GM12873 (cell line): Measurements from ENCODE around the gene PLEKHM1.
"Not testable (repeated sequence)": the region's sequence is repeated elsewhere in the genome, so short reads cannot be mapped to it uniquely, and the experiment has no call there.

ENCODE experiments used
- TF ChIP-seq, protein P1 (sequence below): IDR thresholded peaks from 2 replicates; pipeline ENCODE4 v1.5.1; 2012; ENCODE audit warnings: low read depth, mild to moderate bottlenecking, moderate library complexity, low read length, control low read depth; ENCODE audit not compliant: insufficient read depth; ENCODE audit errors: missing control alignments

PLEKHM1 gene

DNA sequence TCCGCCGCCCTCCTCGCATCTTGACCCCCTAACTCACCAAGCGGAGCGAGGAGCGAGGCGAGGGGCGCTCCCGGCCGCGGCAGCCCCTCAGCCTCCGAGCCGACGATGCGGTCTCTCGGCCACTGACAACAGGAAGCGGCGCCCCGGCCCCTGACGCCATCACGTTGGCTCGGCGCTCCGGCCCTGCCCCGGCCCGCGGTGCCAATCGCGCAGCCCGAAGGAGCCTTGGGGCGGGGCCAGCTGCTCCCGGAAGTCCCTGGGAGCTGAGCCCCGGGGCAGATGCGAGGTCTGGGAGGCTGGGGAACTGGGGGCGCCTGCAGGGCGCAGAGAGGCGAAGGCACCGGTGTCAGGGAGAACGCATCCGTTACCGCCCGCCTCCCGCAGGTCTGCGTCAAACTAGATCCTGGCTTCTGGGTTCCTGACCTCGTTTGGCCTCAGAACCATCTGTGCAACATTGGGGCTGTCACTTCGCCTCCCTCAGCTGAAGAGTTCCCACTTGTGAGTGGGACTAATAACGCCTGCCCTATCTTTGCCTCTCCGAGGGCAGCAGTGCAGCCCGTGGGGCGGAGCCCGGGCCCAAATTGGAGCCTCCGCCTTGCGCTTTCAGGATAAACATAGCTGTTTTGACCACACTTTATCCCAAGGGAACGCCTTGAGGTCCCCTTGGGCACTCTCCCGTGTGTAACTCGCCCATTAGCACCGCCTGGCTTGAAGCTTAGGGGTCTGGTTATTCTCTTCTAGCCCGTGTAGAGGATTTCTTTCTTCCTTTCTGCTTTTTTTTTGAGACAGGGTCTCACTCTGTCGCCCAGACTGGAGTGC is at the start of gene PLEKHM1:
Gene PLEKHM1, minus strand, starts transcription at position 107 of the 819 bp plus-strand sequence. CDS start 8,237 bp downstream, outside the sequence.
- TF ChIP-seq, protein P1, sequence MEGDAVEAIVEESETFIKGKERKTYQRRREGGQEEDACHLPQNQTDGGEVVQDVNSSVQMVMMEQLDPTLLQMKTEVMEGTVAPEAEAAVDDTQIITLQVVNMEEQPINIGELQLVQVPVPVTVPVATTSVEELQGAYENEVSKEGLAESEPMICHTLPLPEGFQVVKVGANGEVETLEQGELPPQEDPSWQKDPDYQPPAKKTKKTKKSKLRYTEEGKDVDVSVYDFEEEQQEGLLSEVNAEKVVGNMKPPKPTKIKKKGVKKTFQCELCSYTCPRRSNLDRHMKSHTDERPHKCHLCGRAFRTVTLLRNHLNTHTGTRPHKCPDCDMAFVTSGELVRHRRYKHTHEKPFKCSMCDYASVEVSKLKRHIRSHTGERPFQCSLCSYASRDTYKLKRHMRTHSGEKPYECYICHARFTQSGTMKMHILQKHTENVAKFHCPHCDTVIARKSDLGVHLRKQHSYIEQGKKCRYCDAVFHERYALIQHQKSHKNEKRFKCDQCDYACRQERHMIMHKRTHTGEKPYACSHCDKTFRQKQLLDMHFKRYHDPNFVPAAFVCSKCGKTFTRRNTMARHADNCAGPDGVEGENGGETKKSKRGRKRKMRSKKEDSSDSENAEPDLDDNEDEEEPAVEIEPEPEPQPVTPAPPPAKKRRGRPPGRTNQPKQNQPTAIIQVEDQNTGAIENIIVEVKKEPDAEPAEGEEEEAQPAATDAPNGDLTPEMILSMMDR, result not testable (repeated sequence)

DNA sequence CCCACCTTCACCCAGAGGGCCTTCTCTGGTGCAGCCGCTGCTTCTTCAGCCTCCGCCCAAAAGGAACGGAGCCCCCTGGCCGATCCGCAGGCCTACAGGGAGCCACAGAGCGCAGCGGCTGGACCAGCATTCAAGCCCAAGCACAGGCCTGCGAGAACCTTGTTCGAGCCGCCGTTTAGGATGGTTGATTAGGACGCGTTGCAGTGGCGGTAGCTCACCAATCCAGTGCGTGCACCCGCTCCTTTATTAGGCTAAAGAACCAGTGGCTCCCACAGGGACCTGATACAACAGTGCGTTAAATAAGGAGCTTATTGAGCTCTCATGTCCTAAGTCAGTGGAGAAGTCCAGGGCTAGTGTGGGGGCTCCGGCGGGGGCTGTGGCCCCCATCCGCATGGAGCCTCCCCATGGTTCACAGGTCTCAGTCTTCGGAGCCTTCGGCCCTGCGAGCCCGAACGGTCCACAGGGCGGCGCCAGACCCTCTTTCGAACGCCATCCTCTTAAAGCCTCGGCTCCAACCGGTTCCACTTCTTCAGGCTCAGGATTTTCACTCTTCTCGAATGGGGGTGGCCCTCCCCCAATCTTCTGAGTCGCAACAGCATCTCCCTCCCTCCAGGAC is 10.7 kb upstream of the PLEKHM1 start:
- TF ChIP-seq, protein P1, result peak; percentile 39

DNA sequence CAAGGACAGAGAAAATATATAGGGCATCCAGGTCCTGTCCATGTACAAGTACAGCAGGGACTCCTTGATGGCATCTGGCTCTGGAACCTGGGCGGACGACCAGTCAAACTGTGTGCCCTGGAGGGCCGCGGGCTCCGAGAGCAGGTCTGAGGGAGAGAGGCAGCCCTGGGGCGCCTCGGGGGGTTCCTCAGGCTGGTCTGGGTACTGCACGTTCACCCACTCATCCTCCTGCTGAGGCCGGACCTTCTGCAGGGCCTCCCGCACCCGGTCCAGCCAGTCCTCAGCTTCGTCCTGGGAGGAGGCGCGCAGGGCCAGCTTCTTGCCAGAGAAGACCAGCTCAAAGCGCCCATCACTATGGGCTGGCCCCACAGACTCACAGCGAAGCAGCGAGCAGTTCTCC is 36.8 kb downstream of the PLEKHM1 start:
- TF ChIP-seq, protein P1, result peak; percentile 17

DNA sequence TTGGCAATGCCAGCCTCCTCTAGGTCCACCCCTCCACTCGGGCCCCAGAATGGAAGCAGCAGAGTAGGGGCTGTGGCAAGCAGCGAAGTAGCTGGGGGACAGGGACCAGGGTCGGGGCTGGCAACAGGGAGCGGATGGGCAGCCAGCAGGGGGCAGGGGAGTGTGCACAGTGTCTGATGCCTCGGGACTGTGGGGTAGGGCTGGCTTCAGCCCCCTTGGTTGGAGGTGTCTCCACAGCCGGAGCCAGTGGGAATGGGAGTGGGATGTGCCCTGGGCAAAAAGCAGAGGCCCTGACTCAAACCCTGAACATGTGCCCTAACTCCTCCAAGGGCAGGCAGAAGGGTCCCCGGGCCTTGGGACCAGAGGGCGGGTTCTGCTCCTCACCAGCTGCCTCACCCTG is 39.4 kb downstream of the PLEKHM1 start:
- TF ChIP-seq, protein P1, result peak; percentile 41

DNA sequence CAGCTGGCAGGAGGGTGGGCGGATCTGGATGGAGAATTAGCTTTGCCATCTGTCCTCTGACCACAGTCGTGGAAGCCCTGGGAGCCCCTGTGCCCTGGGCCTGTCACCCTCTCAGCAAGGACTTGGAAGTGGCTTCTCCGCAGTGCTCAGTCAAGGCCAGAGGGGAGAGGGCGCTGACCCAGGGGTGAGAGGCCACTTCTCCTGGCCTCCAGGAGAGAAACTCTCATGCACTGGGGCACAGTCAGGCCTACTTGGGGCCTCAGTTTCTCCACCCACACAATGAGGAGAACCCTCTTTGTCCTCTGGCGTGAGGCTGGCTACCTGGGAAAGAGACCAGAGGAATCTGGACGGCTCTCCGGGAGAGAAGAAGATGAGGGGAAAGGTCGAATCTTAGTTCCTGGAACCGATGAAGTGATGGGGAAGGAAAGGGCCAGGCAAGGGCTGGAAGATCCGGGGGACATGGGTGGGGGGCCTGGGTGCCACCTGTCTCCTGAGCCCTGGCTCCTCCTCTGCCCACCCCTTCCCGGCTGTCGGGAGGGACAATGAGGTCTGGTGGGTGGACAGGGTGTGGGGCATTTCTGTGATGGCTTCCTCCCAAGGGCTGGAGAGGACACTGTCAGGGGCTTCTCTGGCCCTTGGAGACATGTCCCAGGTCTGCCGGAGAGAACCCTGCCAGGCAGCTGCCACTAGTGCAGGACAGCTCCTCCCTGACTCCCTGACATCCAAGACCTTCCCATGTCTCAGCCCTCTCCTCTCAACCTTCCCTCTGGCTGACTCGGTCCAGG is 48.8 kb downstream of the PLEKHM1 start:
- TF ChIP-seq, protein P1, result no peak

DNA sequence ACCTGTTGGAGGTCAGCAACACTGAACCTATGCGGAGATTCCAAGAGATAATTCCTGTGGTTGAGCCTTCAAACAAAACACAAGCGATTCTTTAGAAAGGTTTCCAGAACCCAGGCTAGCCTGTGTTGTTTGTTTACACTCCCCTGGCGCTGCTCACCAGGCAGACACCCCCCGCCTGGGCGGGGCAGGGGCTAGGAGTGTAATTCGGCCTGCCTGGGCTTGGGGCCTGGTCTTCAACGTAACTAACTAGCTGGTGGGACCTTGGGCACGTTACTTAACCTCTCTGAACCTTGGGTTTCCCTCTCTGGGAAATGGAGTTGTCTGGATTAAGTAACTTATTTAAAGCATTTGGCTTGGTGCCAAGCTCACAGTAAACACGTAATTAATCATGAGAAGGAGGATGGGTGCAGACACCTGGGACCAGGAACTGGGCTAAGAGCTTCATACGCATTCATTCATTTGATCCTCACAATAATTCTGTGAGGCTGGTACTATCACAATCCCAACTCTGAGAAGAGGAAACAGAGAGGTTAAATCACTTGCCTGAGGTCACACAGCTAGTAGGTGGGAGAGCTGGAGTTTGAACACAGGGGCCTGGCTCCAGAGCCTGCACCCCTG is 50.3 kb downstream of the PLEKHM1 start:
- TF ChIP-seq, protein P1, result no peak

DNA sequence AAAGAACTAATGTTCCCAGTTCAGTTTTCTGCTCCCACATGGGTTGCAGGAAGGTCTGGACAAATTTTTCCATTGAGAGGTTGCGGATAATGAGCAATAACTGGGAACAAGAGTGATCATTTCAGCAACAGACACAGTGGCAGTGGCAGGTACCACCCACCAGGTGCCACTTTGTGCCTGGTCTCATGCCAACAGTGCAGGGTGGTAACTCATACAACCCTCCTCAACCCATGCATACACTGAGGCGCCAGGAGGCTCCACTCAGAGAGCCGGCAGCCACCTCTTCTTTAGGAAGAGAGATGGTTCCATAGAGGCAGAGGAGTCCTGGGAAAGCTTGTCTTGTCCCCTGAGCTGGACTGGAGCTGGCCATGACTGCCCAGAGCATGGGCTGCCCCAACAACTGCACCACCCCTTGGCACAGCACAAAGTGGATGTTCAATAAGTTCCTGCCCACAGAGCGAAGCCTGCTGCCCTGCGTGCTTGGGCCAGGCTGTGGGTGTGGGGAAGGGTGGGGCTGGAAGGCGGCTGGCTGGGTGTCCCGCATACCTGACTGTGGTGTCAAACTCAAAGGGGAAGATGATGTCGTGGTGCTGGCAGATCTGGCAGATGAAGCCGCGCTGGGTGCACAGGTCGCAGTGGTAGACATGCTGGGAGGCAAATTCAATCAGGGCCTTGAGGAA is 51.5 kb downstream of the PLEKHM1 start:
- TF ChIP-seq, protein P1, result no peak
